GM12865 (cell line): Measurements from ENCODE around the gene C19orf38.
A peak's percentile ranks its signal among the peaks of the same experiment; 100 is the strongest.

ENCODE experiments used
- DNase-seq: peaks from one replicate; pipeline ENCODE4 v3.0.0; 2010; ENCODE audit warnings: low read depth
- H3K4me3 ChIP-seq: 2 replicates; pipeline ENCODE4 v1.5.1; 2011; ENCODE audit warnings: mild to moderate bottlenecking, low read depth, low read length, control low read depth
- CTCF ChIP-seq: IDR thresholded peaks from 2 replicates; pipeline ENCODE4 v1.5.1; 2011; ENCODE audit warnings: low read length, control low read depth, low read depth, inconsistent platforms; ENCODE audit not compliant: insufficient read depth; ENCODE audit errors: missing control alignments

Gene C19orf38

GRCh38 chr19:10878253-10878652 lies 30.0 kb downstream of the C19orf38 start:
- no peak for TF ChIP-seq CTCF
- peak; percentile 64 for DNase-seq
- peak overlapping the region; percentile 64 for H3K4me3 ChIP-seq

- TF ChIP-seq CTCF: no peak
- H3K4me3 ChIP-seq: no peak overlapping the region
- no peak for DNase-seq
Measured at GRCh38 chr19:10881403-10882107, 33.3 kb downstream of the C19orf38 start.

- no peak for DNase-seq
- H3K4me3 ChIP-seq: no peak overlapping the region
- no peak for TF ChIP-seq CTCF
Measured at GRCh38 chr19:10882108-10882457, 33.9 kb downstream of the C19orf38 start.

GRCh38 chr19:10884274-10884673 lies 36.1 kb downstream of the C19orf38 start:
- no peak overlapping the region for H3K4me3 ChIP-seq
- no peak for DNase-seq
- TF ChIP-seq CTCF: no peak

GRCh38 chr19:10885201-10886169 lies 37.3 kb downstream of the C19orf38 start:
- no peak for TF ChIP-seq CTCF
- H3K4me3 ChIP-seq: no peak overlapping the region
- no peak for DNase-seq

- H3K4me3 ChIP-seq: no peak overlapping the region
Measured at GRCh38 chr19:10887616-10888367, 39.6 kb downstream of the C19orf38 start.

More at GRCh38 chr19:10887616-10888367, 39.6 kb downstream of the C19orf38 start:
- TF ChIP-seq CTCF: no peak
- no peak for DNase-seq
